ENCODE results near the gene GUCY1A1. TPM values are rescaled to one million over a fixed set of nuclear protein-coding genes. Genes with fewer than 3 reads are reported as not detected.

Gene GUCY1A1
- total and polyA plus RNA-seq, 2 of the 4 experiments (the other 2 are of a cell fraction): 0.19 to 0.54 TPM

- H3K27ac ChIP-seq (ENCODE audit: insufficient read depth, low read length): no peak overlapping the region
- H2BK20ac ChIP-seq (ENCODE audit: low read depth, low read length): no peak overlapping the region
- H3K9me1 ChIP-seq (ENCODE audit: insufficient read depth, low read length): no peaks in the 10 kb centered on the region
- no peak overlapping the region for H3K4me3 ChIP-seq (ENCODE audit: insufficient read depth, low read depth, low read length)
- in situ Hi-C loops (cut with MboI; ENCODE audit: low sequenced_read_pairs): no loop called here
- no CpG with 5 or more reads among the region's 2 CpGs for WGBS, 2 experiments (ENCODE audit: extremely low coverage in 2 of 2, insufficient read length in 1 of 2)
- no peak overlapping the region for H3K23ac ChIP-seq (ENCODE audit: low read depth, low read length)
- no peak for ATAC-seq (ENCODE audit: low read depth)
- no TSS peak for BruUV-seq (replicated peaks)
- H4K8ac ChIP-seq (ENCODE audit: low read depth in 2 of 2, low read length in 2 of 2): no peak overlapping the region
- no peak overlapping the region for H3K18ac ChIP-seq (ENCODE audit: low read depth, low read length)
- H2AFZ ChIP-seq (replicated peaks; ENCODE audit: low read length, poor library complexity): no peak overlapping the region
- 0 out of 2 replicates have a peak, but pooled peaks cover 1% of the 10 kb centered on the region for H3K4me1 ChIP-seq (ENCODE audit: control insufficient read depth, insufficient read depth, low read length)
- no peak overlapping the region for H2BK120ac ChIP-seq (ENCODE audit: low read depth, low read length)
- H4K20me1 ChIP-seq (ENCODE audit: insufficient read depth, low read length): no peaks in the 10 kb centered on the region
- intact Hi-C loops (cut with micrococcal nuclease): no loop called here
- H2BK15ac ChIP-seq (ENCODE audit: low read depth, low read length): no peak overlapping the region
- H2BK5ac ChIP-seq (ENCODE audit: low read depth, low read length, poor library complexity, severe bottlenecking): no peak overlapping the region
- H4K91ac ChIP-seq (ENCODE audit: insufficient read depth, low read depth, low read length): no peak overlapping the region
- no peak overlapping the region for H3K56ac ChIP-seq (ENCODE audit: extremely low read depth, insufficient read depth, low read length)
- no peak overlapping the region for H3K9ac ChIP-seq (ENCODE audit: low read depth, low read length)
- CTCF ChIA-PET: no interaction called here
- no peak overlapping the region for H2AK9ac ChIP-seq (replicated peaks; ENCODE audit: low read depth, low read length, poor library complexity)
- DNase-seq: no peak
- no peak overlapping the region for H4K5ac ChIP-seq (ENCODE audit: low read depth, low read length)
- H3K14ac ChIP-seq (replicated peaks; ENCODE audit: low read depth, low read length): no peak overlapping the region
- no peak for TF ChIP-seq RFX5 (IDR thresholded peaks at IDR 0.05; ENCODE audit: low read depth, low read length)
- no peak overlapping the region for H3K4ac ChIP-seq (ENCODE audit: low read depth, low read length)
- no peaks in the 10 kb centered on the region for H3K9me3 ChIP-seq (ENCODE audit: control insufficient read depth, insufficient read depth, low read length)
- POLR2A ChIA-PET (ENCODE audit: unreplicated experiment): no interaction called here
- dilution Hi-C loops (cut with HindIII; ENCODE audit: low sequenced_read_pairs, unreplicated experiment): no loop called here
- H3K4me2 ChIP-seq (ENCODE audit: low read depth, low read length): no peak overlapping the region
- no peaks in the 10 kb centered on the region for H3K27me3 ChIP-seq (ENCODE audit: control insufficient read depth, insufficient read depth, low read length)
- H3K79me1 ChIP-seq (ENCODE audit: low read depth in 1 of 2, low read length in 2 of 2): no peaks in the 10 kb centered on the region
- no peak overlapping the region for H2AK5ac ChIP-seq (ENCODE audit: low read depth, low read length)
- no peaks in the 10 kb centered on the region for H3K36me3 ChIP-seq (ENCODE audit: control insufficient read depth, insufficient read depth, low read length)
Observed at GRCh38 chr4:155706147-155706546, 39.5 kb downstream of the GUCY1A1 start.
